CD4-positive, alpha-beta memory T cell (primary cell): ENCODE data around the gene SPPL2C. TPM values are rescaled to one million over a fixed set of nuclear protein-coding genes. Genes with fewer than 3 reads are reported as not detected.
A peak's percentile ranks its signal among the peaks of the same experiment; 100 is the strongest.

Experiments
- CTCF ChIA-PET: fragments of 350-600 bp; sonication (Branson Sonifier 250); formaldehyde crosslinking; loops from one replicate; lab custom pipeline; 2021; ENCODE audit warnings: inconsistent platforms; ENCODE audit not compliant: partially characterized antibody; lab: Charles Lee
- POLR2A ChIA-PET: fragments of 350-600 bp; sonication (Branson Sonifier 250); formaldehyde crosslinking; loops from one replicate; lab custom pipeline; 2021; ENCODE audit not compliant: partially characterized antibody; lab: Charles Lee
- DNase-seq, 5 donors: peaks; one replicate each; pipeline versions ENCODE4 v3.0.0 to v3.0.0-alpha.2; 2020 to 2022; ENCODE audit warnings: mixed read lengths in 1 of 5
- H3K27ac ChIP-seq: one replicate; pipeline ENCODE4 v1.7.0; 2013; ENCODE audit warnings: low read depth, low read length
- H3K27me3 ChIP-seq: 2 replicates; pipeline ENCODE4 v1.7.0; 2013; ENCODE audit warnings: mild to moderate bottlenecking, low read length, moderate library complexity; ENCODE audit not compliant: insufficient read depth
- H3K36me3 ChIP-seq: 2 replicates; pipeline ENCODE4 v1.7.0; 2013; ENCODE audit warnings: mild to moderate bottlenecking, low read length, moderate library complexity; ENCODE audit not compliant: insufficient read depth
- H3K4me1 ChIP-seq: 2 replicates; pipeline ENCODE4 v1.7.0; 2013; ENCODE audit warnings: mild to moderate bottlenecking, low read length, moderate library complexity; ENCODE audit not compliant: insufficient read depth
- H3K4me3 ChIP-seq, 2 donors: one replicate each; pipeline ENCODE4 v1.7.0; 2013; ENCODE audit warnings: low read length in 2 of 2, mild to moderate bottlenecking in 1 of 2
- H3K9me3 ChIP-seq, 2 donors: one replicate each; pipeline ENCODE4 v1.7.0; 2013; ENCODE audit warnings: low read length in 2 of 2, control low read depth in 1 of 2; ENCODE audit not compliant: control insufficient read depth in 1 of 2
- H3K27ac Mint-ChIP-seq, 7 donors: one replicate each; pipeline ENCODE4 v1.8.0; 2020 to 2021; ENCODE audit warnings: mixed read lengths in 7 of 7, mild to moderate bottlenecking in 6 of 7, inconsistent platforms in 3 of 7, moderate library complexity in 3 of 7
- H3K27me3 Mint-ChIP-seq, 2 donors: one replicate each; pipeline ENCODE4 v1.8.0; 2020 to 2021; ENCODE audit warnings: mixed read lengths in 2 of 2
- H3K36me3 Mint-ChIP-seq, 2 donors: one replicate each; pipeline ENCODE4 v1.8.0; 2020 to 2021; ENCODE audit warnings: mixed read lengths in 2 of 2, inconsistent platforms in 1 of 2, mild to moderate bottlenecking in 1 of 2
- H3K4me1 Mint-ChIP-seq, 4 donors: one replicate each; pipeline ENCODE4 v1.8.0; 2020 to 2021; ENCODE audit warnings: mixed read lengths in 4 of 4, mild to moderate bottlenecking in 1 of 4
- H3K4me3 Mint-ChIP-seq, 8 donors: one replicate each; pipeline ENCODE4 v1.8.0; 2020 to 2021; ENCODE audit warnings: mixed read lengths in 8 of 8, mild to moderate bottlenecking in 7 of 8, moderate library complexity in 6 of 8, inconsistent platforms in 3 of 8
- H3K9me3 Mint-ChIP-seq, 8 donors: one replicate each; pipeline ENCODE4 v1.8.0; 2020 to 2021; ENCODE audit warnings: mixed read lengths in 8 of 8, mild to moderate bottlenecking in 5 of 8, inconsistent platforms in 3 of 8, moderate library complexity in 1 of 8
- intact Hi-C: fragments of 100-400 bp; cut with micrococcal nuclease; formaldehyde crosslinking; loops from one replicate; pipeline ENCODE4 v1.15.1; 2023
- polyA plus RNA-seq, 2 donors: library from polyadenylated mRNA; unstranded; fragments of 300-500 nt; fragmentation: Illumina TruSeq; gene quantifications; one replicate each; pipeline ENCODE4 v1.2.3, GENCODE V29; 2021
- total RNA-seq, 2 experiments: library from RNA; stranded (reverse); gene quantifications; one replicate each; pipeline ENCODE4 v1.2.3, GENCODE V29; 2021

Gene SPPL2C
- total and polyA plus RNA-seq, 4 experiments from 2014 or later, result not detected

DNA sequence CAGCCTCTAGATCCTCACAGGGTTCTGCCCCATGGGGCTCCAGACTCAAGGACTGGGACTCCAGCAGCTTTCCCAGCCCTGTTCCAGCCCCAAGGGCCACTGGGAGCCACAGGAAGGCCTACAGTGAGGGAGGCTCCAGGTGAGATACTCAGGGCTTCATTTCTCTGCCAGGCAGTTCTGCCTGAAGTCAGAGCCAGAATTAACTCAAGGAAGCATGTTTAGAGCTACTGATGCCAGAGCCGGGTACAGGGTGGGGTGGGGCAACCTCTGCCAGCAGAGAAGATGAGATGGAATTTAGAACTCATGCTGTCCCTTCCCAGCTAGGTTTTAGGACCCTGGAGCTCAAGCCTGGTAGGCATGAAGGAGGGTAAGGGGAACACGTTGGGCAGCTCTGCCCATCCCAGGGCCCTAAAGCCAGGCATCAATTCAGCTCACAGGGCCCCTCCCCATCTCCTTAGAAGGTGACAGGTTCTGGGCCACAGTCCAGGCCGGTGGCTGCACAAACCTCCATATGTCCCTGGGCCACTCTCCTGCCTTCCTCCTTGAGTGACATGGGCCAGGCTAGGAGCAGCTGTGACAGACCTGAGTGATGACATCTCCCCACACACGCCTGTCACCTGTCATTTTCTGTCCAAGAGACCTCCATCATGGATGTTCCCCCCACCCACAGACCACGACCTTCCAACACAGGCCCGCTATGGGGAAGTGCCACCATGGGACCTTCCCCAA lies 24.5 kb upstream of the SPPL2C start:
- no peak for DNase-seq
- POLR2A ChIA-PET, result no interaction called here
- intact Hi-C loops, result no loop called here
- H3K9me3 Mint-ChIP-seq, result no peaks in the 10 kb centered on the region
- no peaks in the 10 kb centered on the region for H3K36me3 Mint-ChIP-seq
- CTCF ChIA-PET, result interaction anchor here (1.0 to 2.0 kb wide), 2 partner anchors 11 to 178 kb away, joined by 5 to 6 read pairs; no protein-coding TSS in a partner anchor
- H3K36me3 ChIP-seq, result no peaks in the 10 kb centered on the region
- no peak overlapping the region for H3K27ac Mint-ChIP-seq
- H3K4me3 Mint-ChIP-seq, result no peak overlapping the region
- H3K27me3 ChIP-seq, result no peaks in the 10 kb centered on the region
- peaks cover 0 to 3% (median 0%) of the 10 kb centered on the region in 4 donors for H3K4me1 Mint-ChIP-seq
- no peaks in the 10 kb centered on the region for H3K9me3 ChIP-seq
- no peaks in the 10 kb centered on the region for H3K27me3 Mint-ChIP-seq
- no peak overlapping the region for H3K27ac ChIP-seq
- no peak overlapping the region for H3K4me3 ChIP-seq
- H3K4me1 ChIP-seq, result peaks cover 4% of the 10 kb centered on the region

- no peaks in the 10 kb centered on the region for H3K9me3 ChIP-seq
- Mint-ChIP-seq H3K36me3 (no peaks in the 10 kb centered on the region), H3K27me3 (no peaks in the 10 kb centered on the region), H3K27ac (no peak overlapping the region), H3K9me3 (no peaks in the 10 kb centered on the region), H3K4me1 (peaks cover 0 to 3% (median 0%) of the 10 kb centered on the region in 4 donors), H3K4me3 (no peak overlapping the region)
- no peak for DNase-seq
- CTCF ChIA-PET, result no interaction called here
- H3K4me1 ChIP-seq, result peaks cover 4% of the 10 kb centered on the region
- H3K36me3 ChIP-seq, result no peaks in the 10 kb centered on the region
- POLR2A ChIA-PET, result no interaction called here
- no peaks in the 10 kb centered on the region for H3K27me3 ChIP-seq
- no peak overlapping the region for H3K4me3 ChIP-seq
- intact Hi-C loops, result no loop called here
- no peak overlapping the region for H3K27ac ChIP-seq
These were observed 23.5 kb upstream of the SPPL2C start for GRCh38 chr17:45821147-45821546.

DNA sequence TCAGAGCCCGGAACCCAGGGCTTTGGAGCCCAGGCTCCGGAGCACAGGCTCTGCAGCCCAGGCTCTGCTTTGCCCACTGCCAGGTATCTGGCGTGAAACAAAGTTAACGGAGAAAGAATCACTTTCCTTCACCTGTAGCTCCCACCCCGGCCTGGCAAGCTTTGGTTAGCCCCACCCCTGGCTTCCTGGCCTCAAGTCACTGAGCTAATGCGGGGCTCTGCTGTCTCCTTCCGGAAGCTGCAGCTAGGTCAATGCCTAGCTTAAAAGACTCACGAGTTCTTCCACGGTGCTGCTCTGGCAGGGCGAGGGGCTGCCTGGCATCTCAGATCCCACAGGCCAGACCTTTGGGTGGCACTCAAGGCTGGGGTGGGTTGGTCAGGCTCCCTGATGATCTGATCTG lies 21.1 kb upstream of the SPPL2C start:
- Mint-ChIP-seq H3K4me1 (peaks cover 0 to 10% (median under 1%) of the 10 kb centered on the region in 4 donors), H3K9me3 (no peaks in the 10 kb centered on the region), H3K36me3 (no peaks in the 10 kb centered on the region), H3K4me3 (peak overlapping the region in 3 of 8 donors; percentile 3 to 59 (median 51)), H3K27me3 (no peaks in the 10 kb centered on the region), H3K27ac (peak overlapping the region in 1 of 7 donors; percentile 64)
- POLR2A ChIA-PET, result no interaction called here
- H3K27ac ChIP-seq, result no peak overlapping the region
- H3K9me3 ChIP-seq, result no peaks in the 10 kb centered on the region
- CTCF ChIA-PET, result interaction anchor here (0.9 to 1.8 kb wide), 4 partner anchors 8 to 187 kb away, joined by 3 to 5 read pairs (median 4); no protein-coding TSS in a partner anchor
- intact Hi-C loops, result no loop called here
- no peaks in the 10 kb centered on the region for H3K27me3 ChIP-seq
- no peak overlapping the region for H3K4me3 ChIP-seq
- H3K4me1 ChIP-seq, result peaks cover 4% of the 10 kb centered on the region
- H3K36me3 ChIP-seq, result no peaks in the 10 kb centered on the region
- DNase-seq, result peak in 3 of 5 donors; percentile 12 to 16 (median 15)

- H3K4me1 ChIP-seq, result peaks cover 4% of the 10 kb centered on the region
- H3K27me3 Mint-ChIP-seq, result no peaks in the 10 kb centered on the region
- DNase-seq, result no peak
- H3K4me3 ChIP-seq, result no peak overlapping the region
- ChIA-PET CTCF (interaction anchor here (1.3 kb wide), 1 partner anchor 7 kb away, joined by 4 read pairs; no protein-coding TSS in a partner anchor), POLR2A (no interaction called here)
- no peaks in the 10 kb centered on the region for H3K36me3 Mint-ChIP-seq
- H3K9me3 Mint-ChIP-seq, result no peaks in the 10 kb centered on the region
- H3K4me3 Mint-ChIP-seq, result no peak overlapping the region
- no peaks in the 10 kb centered on the region for H3K9me3 ChIP-seq
- no peak overlapping the region for H3K27ac ChIP-seq
- H3K4me1 Mint-ChIP-seq, result peaks cover 0 to 15% (median under 1%) of the 10 kb centered on the region in 4 donors
- intact Hi-C loops, result no loop called here
- H3K27ac Mint-ChIP-seq, result no peak overlapping the region
- H3K36me3 ChIP-seq, result no peaks in the 10 kb centered on the region
- no peaks in the 10 kb centered on the region for H3K27me3 ChIP-seq
These were observed 20.2 kb upstream of the SPPL2C start for GRCh38 chr17:45824475-45824874.

- Mint-ChIP-seq H3K27me3 (no peaks in the 10 kb centered on the region), H3K4me1 (peaks cover 0 to 15% (median under 1%) of the 10 kb centered on the region in 4 donors), H3K27ac (no peak overlapping the region), H3K4me3 (no peak overlapping the region), H3K9me3 (no peaks in the 10 kb centered on the region), H3K36me3 (no peaks in the 10 kb centered on the region)
- peaks cover 4% of the 10 kb centered on the region for H3K4me1 ChIP-seq
- no peak for DNase-seq
- ChIA-PET POLR2A (no interaction called here), CTCF (no interaction called here)
- intact Hi-C loops, result no loop called here
- no peaks in the 10 kb centered on the region for H3K27me3 ChIP-seq
- no peak overlapping the region for H3K4me3 ChIP-seq
- H3K9me3 ChIP-seq, result no peaks in the 10 kb centered on the region
- H3K36me3 ChIP-seq, result no peaks in the 10 kb centered on the region
- H3K27ac ChIP-seq, result no peak overlapping the region
These were observed 19.7 kb upstream of the SPPL2C start for GRCh38 chr17:45824901-45825492.

DNA sequence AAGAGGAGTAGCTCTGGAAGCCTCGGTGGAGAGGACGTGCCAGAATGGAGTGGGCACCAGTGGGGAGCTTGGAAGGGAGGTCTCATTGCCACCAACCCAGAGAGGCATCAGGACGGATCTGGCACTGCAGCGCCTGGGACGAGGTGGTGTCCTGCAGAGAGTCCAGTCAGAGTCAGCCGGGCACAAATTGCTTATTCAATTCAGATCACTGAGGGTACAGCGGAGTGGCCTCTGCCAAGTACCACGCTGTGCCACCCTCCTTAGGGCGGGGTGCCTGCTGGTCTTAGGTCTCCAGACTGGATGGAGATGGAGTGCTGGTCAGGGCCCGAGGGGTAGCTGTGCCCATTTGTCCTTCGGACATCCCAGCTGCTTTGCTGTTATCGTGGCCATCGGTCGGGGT lies 18.9 kb upstream of the SPPL2C start:
- H3K36me3 ChIP-seq, result no peaks in the 10 kb centered on the region
- Mint-ChIP-seq H3K27ac (no peak overlapping the region), H3K4me3 (no peak overlapping the region), H3K9me3 (no peaks in the 10 kb centered on the region), H3K36me3 (no peaks in the 10 kb centered on the region), H3K4me1 (peaks cover 0 to 15% (median under 1%) of the 10 kb centered on the region in 4 donors), H3K27me3 (no peaks in the 10 kb centered on the region)
- H3K4me3 ChIP-seq, result no peak overlapping the region
- no peak for DNase-seq
- no peaks in the 10 kb centered on the region for H3K9me3 ChIP-seq
- no peaks in the 10 kb centered on the region for H3K27me3 ChIP-seq
- ChIA-PET CTCF (no interaction called here), POLR2A (no interaction called here)
- intact Hi-C loops, result no loop called here
- H3K4me1 ChIP-seq, result peaks cover 4% of the 10 kb centered on the region
- H3K27ac ChIP-seq, result no peak overlapping the region

DNA sequence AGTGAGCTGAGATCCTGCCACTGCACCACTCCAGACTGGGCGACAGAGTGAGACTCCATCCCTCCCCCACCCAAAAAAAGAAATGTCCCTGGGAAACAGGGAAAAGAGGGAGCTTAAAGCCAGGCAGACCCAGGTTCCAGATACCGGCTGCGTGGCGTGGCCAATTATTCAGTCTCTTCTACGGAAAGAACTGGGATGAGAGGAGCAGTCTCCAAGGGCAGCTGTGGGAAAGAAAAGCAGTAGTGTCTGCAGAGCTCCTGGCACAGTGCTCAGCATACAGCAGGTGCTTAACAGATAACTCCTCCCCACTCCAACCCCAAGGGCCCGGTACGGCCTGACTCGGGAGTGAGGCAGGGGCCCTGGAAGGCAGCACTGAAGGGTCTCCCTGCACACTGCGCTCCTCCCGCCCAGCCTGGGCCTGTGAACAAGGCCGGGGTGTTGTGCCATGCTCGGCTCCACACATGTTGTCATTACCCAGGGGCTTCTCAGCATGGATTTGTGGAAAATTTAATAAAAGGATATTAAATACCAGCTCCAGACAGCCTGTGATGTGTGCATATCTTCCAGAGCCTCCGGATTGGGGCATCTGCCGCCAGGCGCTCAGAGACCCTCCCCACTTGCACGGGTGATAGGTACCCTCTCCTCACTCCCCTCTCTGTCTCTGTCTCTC lies 17.6 kb upstream of the SPPL2C start:
- H3K36me3 Mint-ChIP-seq, result no peaks in the 10 kb centered on the region
- peaks cover 4% of the 10 kb centered on the region for H3K4me1 ChIP-seq
- no peaks in the 10 kb centered on the region for H3K27me3 ChIP-seq
- H3K9me3 ChIP-seq, result no peaks in the 10 kb centered on the region
- peak overlapping the region in 1 of 7 donors; percentile 25 for H3K27ac Mint-ChIP-seq
- no peak for DNase-seq
- H3K4me1 Mint-ChIP-seq, result peaks cover 0 to 15% (median under 1%) of the 10 kb centered on the region in 4 donors
- CTCF ChIA-PET, result interaction anchor here (1.6 kb wide), 1 partner anchor 187 kb away, joined by 5 read pairs; no protein-coding TSS in a partner anchor
- H3K4me3 Mint-ChIP-seq, result no peak overlapping the region
- POLR2A ChIA-PET, result no interaction called here
- H3K27ac ChIP-seq, result no peak overlapping the region
- H3K36me3 ChIP-seq, result no peaks in the 10 kb centered on the region
- no peak overlapping the region for H3K4me3 ChIP-seq
- intact Hi-C loops, result no loop called here
- peaks cover 0 to 2% of the 10 kb centered on the region in 2 donors for H3K27me3 Mint-ChIP-seq
- no peaks in the 10 kb centered on the region for H3K9me3 Mint-ChIP-seq
